ENCODE measurements around the gene SKAP2.

- TF ChIP-seq, protein P1, sequence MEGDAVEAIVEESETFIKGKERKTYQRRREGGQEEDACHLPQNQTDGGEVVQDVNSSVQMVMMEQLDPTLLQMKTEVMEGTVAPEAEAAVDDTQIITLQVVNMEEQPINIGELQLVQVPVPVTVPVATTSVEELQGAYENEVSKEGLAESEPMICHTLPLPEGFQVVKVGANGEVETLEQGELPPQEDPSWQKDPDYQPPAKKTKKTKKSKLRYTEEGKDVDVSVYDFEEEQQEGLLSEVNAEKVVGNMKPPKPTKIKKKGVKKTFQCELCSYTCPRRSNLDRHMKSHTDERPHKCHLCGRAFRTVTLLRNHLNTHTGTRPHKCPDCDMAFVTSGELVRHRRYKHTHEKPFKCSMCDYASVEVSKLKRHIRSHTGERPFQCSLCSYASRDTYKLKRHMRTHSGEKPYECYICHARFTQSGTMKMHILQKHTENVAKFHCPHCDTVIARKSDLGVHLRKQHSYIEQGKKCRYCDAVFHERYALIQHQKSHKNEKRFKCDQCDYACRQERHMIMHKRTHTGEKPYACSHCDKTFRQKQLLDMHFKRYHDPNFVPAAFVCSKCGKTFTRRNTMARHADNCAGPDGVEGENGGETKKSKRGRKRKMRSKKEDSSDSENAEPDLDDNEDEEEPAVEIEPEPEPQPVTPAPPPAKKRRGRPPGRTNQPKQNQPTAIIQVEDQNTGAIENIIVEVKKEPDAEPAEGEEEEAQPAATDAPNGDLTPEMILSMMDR (conservative IDR thresholded peaks at IDR 0.05; ENCODE audit: low read depth, low read length), result no peak
- TF ChIP-seq EZH2 (IDR thresholded peaks at IDR 0.05; ENCODE audit: low read length, unreplicated experiment) (no peak), EZH2phosphoT487 (IDR thresholded peaks at IDR 0.05; ENCODE audit: borderline replicate concordance, low read length) (no peak)
Observed at GRCh38 chr7:26815426-26815825, 49.0 kb downstream of the SKAP2 start.
